HepG2 (cell line): Measurements from ENCODE around the gene ZNF157.

ENCODE experiments used
- BRD4 ChIP-seq: sonication (generic); formaldehyde crosslinking; IDR thresholded peaks from 2 replicates; pipeline ENCODE4 v1.4.0; 2020; ENCODE audit warnings: missing genetic modification reagents
- CEBPG ChIP-seq: IDR thresholded peaks from 2 replicates; pipeline ENCODE4 v1.6.1; 2016
- CHD4 ChIP-seq: fragments of 200-600 bp; sonication (generic); IDR thresholded peaks from 2 replicates; pipeline ENCODE4 v1.7.0; 2017; ENCODE audit warnings: mild to moderate bottlenecking, low read length, borderline replicate concordance
- DPF2 ChIP-seq: sonication (generic); formaldehyde crosslinking; IDR thresholded peaks from 2 replicates; pipeline ENCODE4 v1.4.0; 2020; ENCODE audit warnings: mild to moderate bottlenecking, low read depth, missing genetic modification reagents, borderline replicate concordance
- IRX3 ChIP-seq: sonication (generic); formaldehyde crosslinking; IDR thresholded peaks from 2 replicates; pipeline ENCODE4 v1.8.1; 2023; ENCODE audit warnings: mild to moderate bottlenecking, low read depth, missing genetic modification reagents, borderline replicate concordance
- POLR2A ChIP-seq, 2 experiments: IDR thresholded peaks; 2 replicates each; pipeline ENCODE4 v1.6.1; 2011; ENCODE audit warnings: low read depth in 2 of 2, low read length in 2 of 2, mild to moderate bottlenecking in 1 of 2, moderate library complexity in 1 of 2; ENCODE audit not compliant: insufficient read depth in 1 of 2
- TOPORS ChIP-seq: sonication (generic); formaldehyde crosslinking; IDR thresholded peaks from 2 replicates; pipeline ENCODE4 v1.8.0; 2023; ENCODE audit warnings: mild to moderate bottlenecking, missing genetic modification reagents
- TP53 ChIP-seq: sonication (generic); formaldehyde crosslinking; conservative IDR thresholded peaks from 2 replicates; pipeline ENCODE4 v1.4.0; 2020; ENCODE audit warnings: missing genetic modification reagents
- YY1 ChIP-seq: IDR thresholded peaks from 2 replicates; pipeline ENCODE4 v1.6.1; 2011; ENCODE audit warnings: low read length, low read depth, moderate library complexity, mild to moderate bottlenecking; ENCODE audit not compliant: insufficient read depth, insufficient replicate concordance
- ZNF557 ChIP-seq: sonication (generic); formaldehyde crosslinking; IDR thresholded peaks from 2 replicates; pipeline ENCODE4 v1.4.0; 2020; ENCODE audit warnings: missing genetic modification reagents
- TF ChIP-seq, protein P1 (sequence below): sonication (generic); formaldehyde crosslinking; IDR thresholded peaks from 2 replicates; pipeline ENCODE4 v1.4.0; 2020; ENCODE audit warnings: mild to moderate bottlenecking, missing genetic modification reagents
- TF ChIP-seq, protein P2 (sequence below): sonication (generic); formaldehyde crosslinking; IDR thresholded peaks from 2 replicates; pipeline ENCODE4 v1.9.0; 2021; ENCODE audit warnings: missing genetic modification reagents, borderline replicate concordance
- TF ChIP-seq, protein P3 (sequence below): sonication (generic); formaldehyde crosslinking; IDR thresholded peaks from 2 replicates; pipeline ENCODE4 v1.4.0; 2020; ENCODE audit warnings: low read depth, missing genetic modification reagents
- TF ChIP-seq, protein P4 (sequence below): sonication (generic); formaldehyde crosslinking; IDR thresholded peaks from 2 replicates; pipeline ENCODE4 v1.5.1; 2020; ENCODE audit warnings: mild to moderate bottlenecking, missing genetic modification reagents, moderate library complexity

DNA sequence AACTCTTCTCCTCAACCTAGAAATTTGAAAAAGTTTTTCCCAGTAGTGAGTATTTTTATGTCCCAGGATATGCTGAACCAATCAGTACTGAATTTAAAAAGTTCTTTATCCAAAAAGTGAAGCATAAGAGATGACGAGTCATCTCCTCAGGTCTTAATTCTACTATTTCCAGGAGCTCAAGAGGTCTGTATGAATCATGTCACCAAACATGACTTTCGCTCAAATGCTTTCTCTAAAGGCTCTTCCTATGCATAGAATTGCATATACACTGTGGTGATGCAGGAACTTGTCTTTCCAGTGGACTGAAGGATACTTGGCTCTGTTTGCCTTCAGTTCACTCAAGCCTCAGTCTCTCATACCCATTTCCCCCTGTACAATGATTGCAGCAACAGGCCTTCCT lies 76.6 kb downstream of the ZNF157 start:
- TF ChIP-seq, protein P1, sequence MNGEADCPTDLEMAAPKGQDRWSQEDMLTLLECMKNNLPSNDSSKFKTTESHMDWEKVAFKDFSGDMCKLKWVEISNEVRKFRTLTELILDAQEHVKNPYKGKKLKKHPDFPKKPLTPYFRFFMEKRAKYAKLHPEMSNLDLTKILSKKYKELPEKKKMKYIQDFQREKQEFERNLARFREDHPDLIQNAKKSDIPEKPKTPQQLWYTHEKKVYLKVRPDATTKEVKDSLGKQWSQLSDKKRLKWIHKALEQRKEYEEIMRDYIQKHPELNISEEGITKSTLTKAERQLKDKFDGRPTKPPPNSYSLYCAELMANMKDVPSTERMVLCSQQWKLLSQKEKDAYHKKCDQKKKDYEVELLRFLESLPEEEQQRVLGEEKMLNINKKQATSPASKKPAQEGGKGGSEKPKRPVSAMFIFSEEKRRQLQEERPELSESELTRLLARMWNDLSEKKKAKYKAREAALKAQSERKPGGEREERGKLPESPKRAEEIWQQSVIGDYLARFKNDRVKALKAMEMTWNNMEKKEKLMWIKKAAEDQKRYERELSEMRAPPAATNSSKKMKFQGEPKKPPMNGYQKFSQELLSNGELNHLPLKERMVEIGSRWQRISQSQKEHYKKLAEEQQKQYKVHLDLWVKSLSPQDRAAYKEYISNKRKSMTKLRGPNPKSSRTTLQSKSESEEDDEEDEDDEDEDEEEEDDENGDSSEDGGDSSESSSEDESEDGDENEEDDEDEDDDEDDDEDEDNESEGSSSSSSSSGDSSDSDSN: no peak
- TF ChIP-seq, protein P2, sequence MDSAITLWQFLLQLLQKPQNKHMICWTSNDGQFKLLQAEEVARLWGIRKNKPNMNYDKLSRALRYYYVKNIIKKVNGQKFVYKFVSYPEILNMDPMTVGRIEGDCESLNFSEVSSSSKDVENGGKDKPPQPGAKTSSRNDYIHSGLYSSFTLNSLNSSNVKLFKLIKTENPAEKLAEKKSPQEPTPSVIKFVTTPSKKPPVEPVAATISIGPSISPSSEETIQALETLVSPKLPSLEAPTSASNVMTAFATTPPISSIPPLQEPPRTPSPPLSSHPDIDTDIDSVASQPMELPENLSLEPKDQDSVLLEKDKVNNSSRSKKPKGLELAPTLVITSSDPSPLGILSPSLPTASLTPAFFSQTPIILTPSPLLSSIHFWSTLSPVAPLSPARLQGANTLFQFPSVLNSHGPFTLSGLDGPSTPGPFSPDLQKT (CRISPR knock-in tag): no peak
- TF ChIP-seq DPF2 (CRISPR knock-in tag): no peak
- no peak for TF ChIP-seq CHD4
- TF ChIP-seq, protein P3, sequence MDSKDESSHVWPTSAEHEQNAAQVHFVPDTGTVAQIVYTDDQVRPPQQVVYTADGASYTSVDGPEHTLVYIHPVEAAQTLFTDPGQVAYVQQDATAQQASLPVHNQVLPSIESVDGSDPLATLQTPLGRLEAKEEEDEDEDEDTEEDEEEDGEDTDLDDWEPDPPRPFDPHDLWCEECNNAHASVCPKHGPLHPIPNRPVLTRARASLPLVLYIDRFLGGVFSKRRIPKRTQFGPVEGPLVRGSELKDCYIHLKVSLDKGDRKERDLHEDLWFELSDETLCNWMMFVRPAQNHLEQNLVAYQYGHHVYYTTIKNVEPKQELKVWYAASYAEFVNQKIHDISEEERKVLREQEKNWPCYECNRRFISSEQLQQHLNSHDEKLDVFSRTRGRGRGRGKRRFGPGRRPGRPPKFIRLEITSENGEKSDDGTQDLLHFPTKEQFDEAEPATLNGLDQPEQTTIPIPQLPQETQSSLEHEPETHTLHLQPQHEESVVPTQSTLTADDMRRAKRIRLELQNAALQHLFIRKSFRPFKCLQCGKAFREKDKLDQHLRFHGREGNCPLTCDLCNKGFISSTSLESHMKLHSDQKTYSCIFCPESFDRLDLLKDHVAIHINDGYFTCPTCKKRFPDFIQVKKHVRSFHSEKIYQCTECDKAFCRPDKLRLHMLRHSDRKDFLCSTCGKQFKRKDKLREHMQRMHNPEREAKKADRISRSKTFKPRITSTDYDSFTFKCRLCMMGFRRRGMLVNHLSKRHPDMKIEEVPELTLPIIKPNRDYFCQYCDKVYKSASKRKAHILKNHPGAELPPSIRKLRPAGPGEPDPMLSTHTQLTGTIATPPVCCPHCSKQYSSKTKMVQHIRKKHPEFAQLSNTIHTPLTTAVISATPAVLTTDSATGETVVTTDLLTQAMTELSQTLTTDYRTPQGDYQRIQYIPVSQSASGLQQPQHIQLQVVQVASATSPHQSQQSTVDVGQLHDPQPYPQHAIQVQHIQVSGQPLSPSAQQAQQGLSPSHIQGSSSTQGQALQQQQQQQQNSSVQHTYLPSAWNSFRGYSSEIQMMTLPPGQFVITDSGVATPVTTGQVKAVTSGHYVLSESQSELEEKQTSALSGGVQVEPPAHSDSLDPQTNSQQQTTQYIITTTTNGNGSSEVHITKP (CRISPR knock-in tag): no peak
- TF ChIP-seq BRD4 (CRISPR knock-in tag): no peak
- TF ChIP-seq, protein P4, sequence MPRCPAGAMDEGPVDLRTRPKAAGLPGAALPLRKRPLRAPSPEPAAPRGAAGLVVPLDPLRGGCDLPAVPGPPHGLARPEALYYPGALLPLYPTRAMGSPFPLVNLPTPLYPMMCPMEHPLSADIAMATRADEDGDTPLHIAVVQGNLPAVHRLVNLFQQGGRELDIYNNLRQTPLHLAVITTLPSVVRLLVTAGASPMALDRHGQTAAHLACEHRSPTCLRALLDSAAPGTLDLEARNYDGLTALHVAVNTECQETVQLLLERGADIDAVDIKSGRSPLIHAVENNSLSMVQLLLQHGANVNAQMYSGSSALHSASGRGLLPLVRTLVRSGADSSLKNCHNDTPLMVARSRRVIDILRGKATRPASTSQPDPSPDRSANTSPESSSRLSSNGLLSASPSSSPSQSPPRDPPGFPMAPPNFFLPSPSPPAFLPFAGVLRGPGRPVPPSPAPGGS (CRISPR knock-in tag): no peak
- no peak for TF ChIP-seq TP53 (CRISPR knock-in tag)
- no peak for TF ChIP-seq POLR2A (IDR thresholded peaks at IDR 0.05; ENCODE audit: insufficient read depth in 1 of 2, low read depth in 2 of 2, low read length in 2 of 2)
- TF ChIP-seq IRX3 (CRISPR knock-in tag): no peak
- TF ChIP-seq YY1: no peak
- TF ChIP-seq TOPORS (CRISPR knock-in tag): no peak
- no peak for TF ChIP-seq ZNF557
- TF ChIP-seq CEBPG (CRISPR knock-in tag): no peak
